Kidney tubule cell (primary cell): ENCODE results near the gene SHROOM3.

ENCODE experiments used
- DNase-seq: peaks from one replicate; pipeline ENCODE4 v3.0.0-alpha.2; 2018; ENCODE audit warnings: low spot score

SHROOM3 gene

GRCh38 chr4:76569706-76570105, 134.7 kb downstream of the SHROOM3 start:
- peak; percentile 68 for DNase-seq

DNA sequence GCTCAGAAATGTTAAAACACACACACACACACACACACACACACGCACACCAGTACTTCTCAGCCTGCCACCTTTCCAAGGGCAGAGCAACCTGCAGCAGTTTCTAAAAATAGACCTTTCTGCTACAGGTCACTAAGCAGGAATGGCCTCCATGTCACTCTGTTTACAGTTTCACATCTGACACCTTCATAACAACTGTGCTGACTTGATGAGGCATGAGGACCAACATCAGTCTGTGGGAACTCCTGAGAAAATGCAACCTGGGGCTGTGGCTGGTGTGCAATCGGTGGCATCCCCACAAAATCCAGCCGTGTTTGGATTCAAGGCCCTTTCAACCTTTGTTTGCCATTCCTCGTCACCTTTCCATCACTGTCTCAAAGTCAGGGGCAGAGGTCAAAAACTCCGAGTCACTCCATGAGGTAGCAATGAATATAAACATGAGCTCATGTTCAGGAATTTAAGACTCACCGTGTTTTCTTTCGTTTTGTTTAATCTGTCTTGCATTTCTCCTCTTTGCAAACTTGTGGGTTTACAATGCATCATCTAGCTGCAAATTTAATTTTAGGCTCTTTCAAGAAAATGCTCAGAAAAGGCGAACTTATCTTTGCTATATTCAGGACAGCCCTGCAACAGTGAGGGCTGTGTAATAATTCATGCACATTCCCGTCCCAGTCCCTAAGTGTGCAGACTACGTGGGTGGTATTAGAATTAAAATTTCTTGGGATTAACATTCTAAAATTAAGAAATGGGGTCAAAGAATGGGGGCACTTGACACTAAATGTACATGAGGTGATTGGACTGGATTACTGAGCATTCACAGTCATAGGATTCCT, 135.3 kb downstream of the SHROOM3 start:
- peak; percentile 94 for DNase-seq

DNA sequence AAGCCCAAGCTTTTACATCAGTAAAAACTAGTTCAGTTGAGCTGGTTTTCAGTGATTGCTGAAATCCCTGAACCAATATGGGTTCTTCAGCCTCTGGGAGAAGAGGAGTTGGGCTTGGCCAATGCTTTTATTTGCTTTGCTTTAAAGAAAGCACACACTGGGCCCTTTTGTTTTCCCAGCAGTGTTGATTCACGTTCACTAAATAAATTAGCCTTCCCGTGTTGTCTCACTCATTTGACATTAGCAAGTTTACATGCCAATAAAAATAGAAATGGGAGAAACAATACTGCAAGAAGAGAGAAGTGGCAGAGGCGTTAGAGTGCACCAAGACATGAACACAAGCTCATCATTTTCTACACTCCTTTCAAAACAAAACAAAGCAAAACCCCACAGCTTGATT, 136.2 kb downstream of the SHROOM3 start:
- no peak for DNase-seq

DNA sequence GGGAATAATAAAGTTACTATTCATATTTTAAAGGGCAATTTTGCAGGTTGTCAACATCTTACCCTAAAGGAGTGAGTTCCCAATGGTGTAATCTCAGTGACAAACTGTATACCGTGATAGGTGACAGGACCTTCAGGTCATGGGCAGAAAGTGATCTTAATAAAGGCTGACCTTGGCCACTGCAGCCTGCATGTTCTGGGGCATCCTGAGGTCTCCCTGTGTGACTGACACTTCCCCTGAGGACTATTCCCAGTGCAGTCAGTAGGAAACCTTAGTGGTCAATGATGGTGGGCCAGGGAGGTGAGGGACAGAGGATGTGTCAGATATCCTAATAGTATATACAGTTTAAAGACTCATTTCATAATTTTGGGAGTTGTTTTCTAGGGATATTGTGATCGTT, 137.2 kb downstream of the SHROOM3 start:
- no peak for DNase-seq

DNA sequence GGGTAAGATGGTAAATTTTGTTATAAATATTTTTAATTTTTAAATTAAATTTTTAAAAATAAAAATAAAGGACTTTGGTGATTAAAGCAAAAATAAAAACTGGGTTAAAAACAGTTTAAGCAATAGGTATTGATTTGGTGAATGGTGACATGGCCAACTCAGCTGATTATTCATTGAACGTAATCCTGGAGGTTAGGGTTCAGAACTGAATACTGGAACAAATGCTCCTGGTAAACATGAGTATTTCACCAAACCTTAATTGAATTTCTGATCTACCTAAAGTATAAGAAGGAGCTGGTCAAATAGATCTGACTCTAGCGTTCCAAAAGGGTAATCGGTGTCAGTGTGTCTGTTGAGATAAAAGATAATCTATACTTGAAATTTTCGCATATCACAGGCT, 141.8 kb downstream of the SHROOM3 start:
- no peak for DNase-seq

- no peak for DNase-seq
Observed at GRCh38 chr4:76578002-76578560, 143.1 kb downstream of the SHROOM3 start.

GRCh38 chr4:76579596-76580375, 144.8 kb downstream of the SHROOM3 start:
- no peak for DNase-seq

GRCh38 chr4:76581077-76581962, 146.3 kb downstream of the SHROOM3 start:
- no peak for DNase-seq

DNA sequence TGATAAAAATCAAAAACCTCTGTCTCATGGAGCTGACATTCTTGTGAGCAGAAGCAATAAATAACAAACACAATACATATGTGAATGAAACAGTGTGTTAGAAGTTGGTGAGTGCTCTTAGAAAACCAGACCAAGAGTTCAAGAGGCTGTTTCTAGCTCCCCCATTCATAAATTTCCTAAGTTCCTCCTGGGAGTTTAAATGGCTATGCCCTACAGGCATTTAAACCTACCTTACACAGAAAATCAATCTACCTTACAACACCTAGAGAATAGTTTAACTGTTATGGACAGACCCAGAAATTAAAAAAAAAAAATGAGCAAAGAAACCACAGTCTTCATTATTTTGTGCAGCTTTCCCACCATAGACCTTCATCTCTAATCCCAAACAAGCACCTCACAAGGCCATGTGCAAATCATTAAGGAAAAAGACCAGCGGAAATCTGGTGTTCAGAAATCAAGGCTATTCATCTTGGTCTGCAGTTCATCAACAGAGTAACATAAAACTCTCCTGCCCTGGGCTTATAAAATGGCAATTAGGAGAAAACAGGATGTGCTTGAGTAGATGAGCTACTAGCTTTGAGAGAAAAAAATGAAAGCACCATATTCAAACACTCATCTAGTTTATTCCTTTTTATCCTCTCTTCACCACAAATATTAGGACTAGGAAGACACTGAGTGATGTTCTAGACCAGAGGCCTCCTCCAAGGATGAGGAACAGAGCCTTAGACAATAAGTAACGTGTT, 147.2 kb downstream of the SHROOM3 start:
- DNase-seq = no peak

DNA sequence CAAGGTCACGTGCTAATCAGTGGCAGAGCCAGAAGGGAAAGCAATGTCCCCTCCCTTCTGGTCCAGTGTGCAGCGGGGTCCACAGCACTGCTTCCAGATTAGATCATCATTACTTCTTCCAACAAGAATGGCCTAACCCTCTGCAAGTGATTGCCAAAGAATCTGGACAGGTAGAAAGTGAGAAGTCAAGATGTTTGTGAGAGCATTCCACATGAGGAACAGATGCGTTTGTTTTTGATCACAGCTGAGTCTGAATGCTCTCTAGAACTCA, 147.7 kb downstream of the SHROOM3 start:
- no peak for DNase-seq

DNA sequence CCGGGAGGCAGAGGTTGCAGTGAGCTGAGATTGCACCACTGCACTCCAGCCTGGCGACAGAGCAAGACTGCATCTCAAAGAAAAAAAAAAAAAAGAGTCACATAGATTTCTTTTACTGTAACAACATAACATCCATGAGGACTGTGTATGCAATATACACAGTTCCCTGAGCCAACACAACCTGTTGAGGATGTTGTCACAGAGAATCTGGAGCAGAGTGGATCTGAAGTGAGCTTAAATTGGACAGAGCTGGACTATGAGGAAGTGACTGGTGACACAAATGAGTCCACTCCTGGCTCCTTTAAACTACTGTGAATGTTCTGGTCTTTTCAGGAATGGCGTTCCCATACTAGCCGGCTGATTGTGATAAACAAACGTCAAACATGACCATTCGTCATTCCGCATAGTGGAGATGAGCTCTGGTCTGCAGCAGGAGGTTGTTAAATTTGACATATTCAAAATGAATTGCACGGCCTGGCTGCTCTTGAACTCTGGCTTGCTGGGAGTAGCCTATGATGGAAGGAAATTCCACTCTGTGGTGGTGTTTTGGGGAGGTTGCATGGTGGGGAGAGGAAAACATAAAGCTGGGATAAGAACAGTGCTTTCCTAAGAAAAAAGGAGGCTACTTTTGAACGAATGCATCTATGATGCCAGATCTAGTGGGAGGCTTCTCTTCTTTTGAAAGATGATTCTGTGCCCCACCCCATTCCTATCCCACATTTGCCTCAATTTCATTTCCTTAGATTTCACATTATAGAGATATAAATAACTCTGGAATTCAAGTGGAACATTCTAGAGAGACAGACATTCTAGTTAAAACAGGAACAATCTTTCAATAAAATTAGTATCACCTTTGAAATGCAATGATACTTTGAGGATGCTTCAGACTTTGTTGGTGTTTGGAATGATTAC, 149.5 kb downstream of the SHROOM3 start:
- no peak for DNase-seq

GRCh38 chr4:76585272-76585671, 150.2 kb downstream of the SHROOM3 start:
- DNase-seq = peak; percentile 38

GRCh38 chr4:76585897-76586360, 150.9 kb downstream of the SHROOM3 start:
- DNase-seq = peak; percentile 96

DNA sequence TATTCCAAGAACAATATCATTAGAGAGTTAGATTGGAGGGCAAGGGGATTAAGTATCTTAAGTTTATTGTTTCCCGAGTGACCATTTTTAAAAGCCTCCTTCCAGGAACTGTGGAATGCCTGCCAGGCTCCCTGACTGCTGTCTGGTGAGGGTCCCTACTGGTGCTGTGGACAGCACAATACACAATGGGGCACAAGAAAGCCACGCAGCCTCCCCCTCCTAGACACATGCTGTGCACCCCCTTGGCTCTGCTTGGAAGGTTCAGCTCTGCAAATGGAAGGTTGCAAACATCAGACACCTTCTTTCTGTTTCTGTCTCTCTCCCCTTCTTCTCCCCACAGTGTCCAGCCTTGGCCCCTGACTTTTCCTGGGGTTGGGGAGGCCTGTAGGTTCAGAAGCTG, 153.2 kb downstream of the SHROOM3 start:
- DNase-seq = no peak

- DNase-seq = peak; percentile 53
Observed at GRCh38 chr4:76589402-76589801, 154.4 kb downstream of the SHROOM3 start.

- DNase-seq = peak; percentile 99
Observed at GRCh38 chr4:76589872-76590797, 155.1 kb downstream of the SHROOM3 start.

DNA sequence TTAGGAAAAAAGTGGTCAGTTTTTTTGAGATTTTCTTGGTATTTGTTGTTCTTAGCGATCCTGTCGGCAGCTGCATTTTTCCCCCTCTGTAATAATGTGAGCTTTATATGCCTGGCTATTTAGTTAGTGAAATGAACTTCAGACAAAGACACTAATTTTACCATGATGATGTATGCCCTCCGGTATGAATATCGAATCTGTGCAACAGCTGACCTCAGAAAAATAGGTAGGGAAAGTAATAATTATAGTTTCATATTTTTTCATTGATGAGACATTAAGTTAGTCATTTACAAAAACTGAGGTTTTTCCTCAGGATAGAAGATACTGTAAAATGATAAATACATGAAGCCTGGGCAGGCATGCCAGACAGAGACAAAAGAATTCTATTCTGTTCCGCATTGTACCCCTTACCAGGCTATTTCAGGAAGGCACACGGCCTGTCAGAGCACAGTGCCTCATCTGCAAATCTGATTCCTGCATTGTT, 155.8 kb downstream of the SHROOM3 start:
- DNase-seq = peak; percentile 85

GRCh38 chr4:76591992-76592391, 157.0 kb downstream of the SHROOM3 start:
- DNase-seq = no peak

GRCh38 chr4:76592460-76592859, 157.4 kb downstream of the SHROOM3 start:
- DNase-seq = no peak
